Cardiac fibroblast (primary cell): ENCODE results near the gene GOLT1A.
A peak's percentile ranks its signal among the peaks of the same experiment; 100 is the strongest.

Experiments used
- DNase-seq, 2 donors: peaks; one replicate each; pipeline versions ENCODE4 v3.0.0 to v3.0.0-alpha.2; 2010; ENCODE audit warnings: low read depth in 2 of 2
- H3K4me3 ChIP-seq, 2 donors: replicated peaks in 1 of 2; 1 replicate in 1 of 2; 2 replicates in 1 of 2; pipeline ENCODE4 v1.5.1; 2011; ENCODE audit warnings: low read depth in 2 of 2, low read length in 2 of 2, mild to moderate bottlenecking in 2 of 2, moderate library complexity in 1 of 2
- TF ChIP-seq, protein P1 (sequence below): IDR thresholded peaks from one replicate; pipeline ENCODE4 v1.5.1; 2011; ENCODE audit warnings: low read depth, mild to moderate bottlenecking, low read length, inconsistent platforms

GOLT1A gene

GRCh38 chr1:204218552-204218951, 4.8 kb upstream of the GOLT1A start:
- TF ChIP-seq, protein P1, sequence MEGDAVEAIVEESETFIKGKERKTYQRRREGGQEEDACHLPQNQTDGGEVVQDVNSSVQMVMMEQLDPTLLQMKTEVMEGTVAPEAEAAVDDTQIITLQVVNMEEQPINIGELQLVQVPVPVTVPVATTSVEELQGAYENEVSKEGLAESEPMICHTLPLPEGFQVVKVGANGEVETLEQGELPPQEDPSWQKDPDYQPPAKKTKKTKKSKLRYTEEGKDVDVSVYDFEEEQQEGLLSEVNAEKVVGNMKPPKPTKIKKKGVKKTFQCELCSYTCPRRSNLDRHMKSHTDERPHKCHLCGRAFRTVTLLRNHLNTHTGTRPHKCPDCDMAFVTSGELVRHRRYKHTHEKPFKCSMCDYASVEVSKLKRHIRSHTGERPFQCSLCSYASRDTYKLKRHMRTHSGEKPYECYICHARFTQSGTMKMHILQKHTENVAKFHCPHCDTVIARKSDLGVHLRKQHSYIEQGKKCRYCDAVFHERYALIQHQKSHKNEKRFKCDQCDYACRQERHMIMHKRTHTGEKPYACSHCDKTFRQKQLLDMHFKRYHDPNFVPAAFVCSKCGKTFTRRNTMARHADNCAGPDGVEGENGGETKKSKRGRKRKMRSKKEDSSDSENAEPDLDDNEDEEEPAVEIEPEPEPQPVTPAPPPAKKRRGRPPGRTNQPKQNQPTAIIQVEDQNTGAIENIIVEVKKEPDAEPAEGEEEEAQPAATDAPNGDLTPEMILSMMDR = no peak
- no peak overlapping the region for H3K4me3 ChIP-seq
- DNase-seq = no peak

GRCh38 chr1:204217648-204218000, 3.8 kb upstream of the GOLT1A start:
- no peak for DNase-seq
- TF ChIP-seq, protein P1 = no peak
- H3K4me3 ChIP-seq = no peak overlapping the region

GRCh38 chr1:204216880-204217647, 3.3 kb upstream of the GOLT1A start:
- H3K4me3 ChIP-seq = no peak overlapping the region
- DNase-seq = no peak
- TF ChIP-seq, protein P1 = no peak

DNA sequence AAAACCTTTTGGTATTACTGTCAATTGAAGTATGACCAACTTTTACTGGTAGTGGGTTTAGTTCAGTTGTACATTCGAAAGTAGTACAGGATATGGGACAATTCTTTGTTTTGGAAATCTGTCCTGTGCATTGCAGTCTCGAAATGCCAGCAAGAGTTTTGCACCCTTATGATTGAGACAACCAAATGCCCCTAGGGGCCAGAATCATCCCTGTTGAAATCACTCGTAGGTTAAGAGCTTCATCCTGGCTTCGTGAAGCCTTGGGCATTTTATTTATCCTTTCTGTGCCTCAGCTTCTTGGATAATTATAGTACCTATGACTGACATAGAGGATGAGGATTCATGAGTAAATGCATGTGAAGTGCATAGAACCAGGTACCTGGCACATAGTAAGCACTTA, 2.4 kb upstream of the GOLT1A start:
- no peak overlapping the region for H3K4me3 ChIP-seq
- no peak for DNase-seq
- TF ChIP-seq, protein P1 = no peak

DNA sequence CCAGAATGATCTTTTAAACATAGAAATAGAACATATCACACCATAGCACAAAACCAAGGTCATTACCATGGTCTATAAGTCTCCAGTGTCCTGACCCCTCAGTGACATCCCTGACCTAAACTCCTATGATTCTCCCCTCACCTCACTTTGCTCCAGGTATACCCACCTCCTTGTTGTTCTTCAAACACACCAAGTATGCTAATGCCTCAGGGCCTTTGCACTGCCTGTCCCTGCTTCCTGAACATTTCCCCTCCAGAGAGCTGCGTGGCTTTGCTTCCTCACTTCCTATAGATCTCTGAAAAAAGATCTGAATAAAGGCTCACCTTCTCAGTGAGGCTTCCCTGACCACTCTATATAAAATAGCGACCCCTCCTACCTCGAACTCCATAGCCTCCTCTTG, 1.1 kb downstream of the GOLT1A start:
- DNase-seq = no peak
- TF ChIP-seq, protein P1 = no peak
- H3K4me3 ChIP-seq = no peak overlapping the region

DNA sequence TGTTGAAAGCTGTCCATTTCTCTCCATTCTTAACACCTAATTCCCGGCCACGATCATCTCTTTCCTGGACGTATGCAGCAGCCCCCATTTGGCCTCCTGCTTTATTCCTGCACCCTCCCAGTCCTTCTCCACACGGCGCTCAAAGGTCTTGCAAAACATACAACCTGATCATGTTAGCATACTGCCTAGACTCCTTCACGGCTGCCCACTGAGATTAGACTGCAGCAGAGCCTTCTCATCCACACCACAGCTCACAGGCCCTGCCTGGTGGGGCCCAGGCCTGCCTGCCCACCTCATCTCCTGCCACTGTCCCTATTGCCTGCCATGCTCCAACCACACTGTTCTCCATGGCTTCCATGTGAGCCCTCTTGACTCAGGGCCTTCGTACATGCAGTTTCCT, 2.7 kb downstream of the GOLT1A start:
- no peak for DNase-seq
- TF ChIP-seq, protein P1 = no peak
- no peak overlapping the region for H3K4me3 ChIP-seq

DNA sequence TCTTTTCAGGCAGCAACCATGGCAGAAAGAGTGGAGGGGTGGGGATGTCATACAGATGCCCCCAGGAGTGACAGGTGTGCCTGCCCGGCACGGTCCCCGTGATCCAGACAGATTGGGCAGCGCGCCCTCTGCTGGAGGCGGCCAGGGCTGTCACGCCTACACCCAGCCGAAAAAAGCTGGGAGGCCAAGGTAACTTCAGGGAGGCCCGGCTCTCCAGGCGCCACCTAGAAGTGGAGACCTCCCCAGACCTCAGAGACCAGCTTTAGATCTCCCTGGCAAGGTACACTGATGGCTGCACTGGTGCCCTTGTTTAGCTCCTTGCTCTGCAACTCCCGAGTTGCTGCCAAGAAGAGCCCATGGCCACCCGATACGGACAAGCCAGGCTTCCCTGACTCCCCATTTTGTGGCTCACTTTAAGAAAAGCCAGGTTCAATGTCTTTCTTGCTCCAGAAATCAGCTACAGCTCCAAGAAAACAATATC, 6.6 kb downstream of the GOLT1A start:
- DNase-seq = peak; percentile 36
- H3K4me3 ChIP-seq = no peak overlapping the region
- TF ChIP-seq, protein P1 = peak; percentile 95
